HG03196 (cell line): ENCODE measurements around the gene SETBP1.

Experiments used
- ATAC-seq: cut with Tn5 transposase; IDR thresholded peaks from one replicate; pipeline ENCODE4 v1.9.1; 2021; ENCODE audit not compliant: unreplicated experiment

The SETBP1 gene

GRCh38 chr18:44811572-44812125, 131.0 kb downstream of the SETBP1 start:
- no peak for ATAC-seq

GRCh38 chr18:44812426-44812825, 131.7 kb downstream of the SETBP1 start:
- no peak for ATAC-seq

GRCh38 chr18:44813586-44813985, 132.9 kb downstream of the SETBP1 start:
- ATAC-seq, result no peak

GRCh38 chr18:44815108-44815507, 134.4 kb downstream of the SETBP1 start:
- ATAC-seq, result no peak

- ATAC-seq, result no peak
These were observed 135.4 kb downstream of the SETBP1 start for GRCh38 chr18:44816050-44816449.

GRCh38 chr18:44816477-44816876, 135.8 kb downstream of the SETBP1 start:
- no peak for ATAC-seq

GRCh38 chr18:44817831-44818473, 137.3 kb downstream of the SETBP1 start:
- ATAC-seq, result no peak

- no peak for ATAC-seq
These were observed 138.1 kb downstream of the SETBP1 start for GRCh38 chr18:44818668-44819403.

- ATAC-seq, result no peak
These were observed 139.3 kb downstream of the SETBP1 start for GRCh38 chr18:44819944-44820510.

GRCh38 chr18:44821924-44822323, 141.2 kb downstream of the SETBP1 start:
- ATAC-seq, result no peak

- ATAC-seq, result no peak
These were observed 142.6 kb downstream of the SETBP1 start for GRCh38 chr18:44823286-44823685.

GRCh38 chr18:44823782-44824181, 143.1 kb downstream of the SETBP1 start:
- ATAC-seq, result no peak

- ATAC-seq, result no peak
These were observed 144.2 kb downstream of the SETBP1 start for GRCh38 chr18:44824884-44825283.

- no peak for ATAC-seq
These were observed 146.0 kb downstream of the SETBP1 start for GRCh38 chr18:44826418-44827259.

GRCh38 chr18:44828080-44828479, 147.4 kb downstream of the SETBP1 start:
- no peak for ATAC-seq

- ATAC-seq, result no peak
These were observed 149.9 kb downstream of the SETBP1 start for GRCh38 chr18:44830581-44830980.

- no peak for ATAC-seq
These were observed 153.1 kb downstream of the SETBP1 start for GRCh38 chr18:44833786-44834185.

GRCh38 chr18:44834867-44835469, 154.3 kb downstream of the SETBP1 start:
- ATAC-seq, result no peak

- no peak for ATAC-seq
These were observed 155.0 kb downstream of the SETBP1 start for GRCh38 chr18:44835703-44836102.

- ATAC-seq, result no peak
These were observed 155.6 kb downstream of the SETBP1 start for GRCh38 chr18:44836263-44836662.
